RCC 7860 (cell line): ENCODE measurements around the gene RNF123.
A peak's percentile ranks its signal among the peaks of the same experiment; 100 is the strongest.

Experiments
- DNase-seq: peaks from one replicate; pipeline ENCODE4 v3.0.0-alpha.2; 2015; ENCODE audit warnings: low spot score
- FAIRE-seq: peaks from 2 replicates; lab custom pipeline; 2012; peaks lifted over from hg19 to GRCh38; lab: Jason Lieb, UNC

RNF123 gene

GRCh38 chr3:49657208-49657915 lies 32.0 kb upstream of the RNF123 start:
- DNase-seq (no peak), FAIRE-seq (no peak)

- FAIRE-seq (no peak), DNase-seq (no peak)
Measured at GRCh38 chr3:49658711-49659110, 30.6 kb upstream of the RNF123 start.

- FAIRE-seq = no peak
- DNase-seq = no peak
Measured at GRCh38 chr3:49659756-49660155, 29.6 kb upstream of the RNF123 start.

- FAIRE-seq (no peak), DNase-seq (peak; percentile 48)
Measured at GRCh38 chr3:49661281-49661680, 28.1 kb upstream of the RNF123 start.

- DNase-seq = no peak
Measured at GRCh38 chr3:49662021-49662420, 27.3 kb upstream of the RNF123 start.

GRCh38 chr3:49662720-49663413 lies 26.5 kb upstream of the RNF123 start:
- no peak for FAIRE-seq
- no peak for DNase-seq

More at GRCh38 chr3:49662021-49662420, 27.3 kb upstream of the RNF123 start:
- FAIRE-seq = no peak

GRCh38 chr3:49663831-49664230 lies 25.5 kb upstream of the RNF123 start:
- DNase-seq = no peak
- no peak for FAIRE-seq

GRCh38 chr3:49664300-49664699 lies 25.1 kb upstream of the RNF123 start:
- DNase-seq (no peak), FAIRE-seq (no peak)

- FAIRE-seq = no peak
- DNase-seq = no peak
Measured at GRCh38 chr3:49665822-49666519, 23.4 kb upstream of the RNF123 start.

GRCh38 chr3:49666592-49666991 lies 22.8 kb upstream of the RNF123 start:
- DNase-seq (no peak), FAIRE-seq (no peak)

GRCh38 chr3:49667701-49668413 lies 21.5 kb upstream of the RNF123 start:
- no peak for FAIRE-seq
- no peak for DNase-seq

- FAIRE-seq (no peak), DNase-seq (peak; percentile 52)
Measured at GRCh38 chr3:49668414-49668797, 21.0 kb upstream of the RNF123 start.

GRCh38 chr3:49668861-49669260 lies 20.5 kb upstream of the RNF123 start:
- DNase-seq (peak; percentile 56), FAIRE-seq (no peak)

GRCh38 chr3:49669352-49669751 lies 20.0 kb upstream of the RNF123 start:
- FAIRE-seq = no peak
- no peak for DNase-seq

GRCh38 chr3:49670940-49671290 lies 18.4 kb upstream of the RNF123 start:
- FAIRE-seq (no peak), DNase-seq (no peak)

GRCh38 chr3:49671291-49672288 lies 17.8 kb upstream of the RNF123 start:
- FAIRE-seq (no peak), DNase-seq (peak; percentile 47)

- DNase-seq (peak; percentile 30), FAIRE-seq (no peak)
Measured at GRCh38 chr3:49673121-49673714, 16.1 kb upstream of the RNF123 start.

- DNase-seq = peak; percentile 89
- peak; percentile 67 for FAIRE-seq
Measured at GRCh38 chr3:49673715-49674496, 15.5 kb upstream of the RNF123 start, which contains the start of gene APEH. TSS of gene APEH (plus strand) at chr3:49674351. CDS start at chr3:49674402, 51 bp downstream.

- DNase-seq (no peak), FAIRE-seq (no peak)
Measured at GRCh38 chr3:49674497-49674983, 14.8 kb upstream of the RNF123 start.
